Measurements from ENCODE around the gene SYCN.

- no peak for TF ChIP-seq POLR2A (IDR thresholded peaks at IDR 0.05)
- TF ChIP-seq, protein P1, sequence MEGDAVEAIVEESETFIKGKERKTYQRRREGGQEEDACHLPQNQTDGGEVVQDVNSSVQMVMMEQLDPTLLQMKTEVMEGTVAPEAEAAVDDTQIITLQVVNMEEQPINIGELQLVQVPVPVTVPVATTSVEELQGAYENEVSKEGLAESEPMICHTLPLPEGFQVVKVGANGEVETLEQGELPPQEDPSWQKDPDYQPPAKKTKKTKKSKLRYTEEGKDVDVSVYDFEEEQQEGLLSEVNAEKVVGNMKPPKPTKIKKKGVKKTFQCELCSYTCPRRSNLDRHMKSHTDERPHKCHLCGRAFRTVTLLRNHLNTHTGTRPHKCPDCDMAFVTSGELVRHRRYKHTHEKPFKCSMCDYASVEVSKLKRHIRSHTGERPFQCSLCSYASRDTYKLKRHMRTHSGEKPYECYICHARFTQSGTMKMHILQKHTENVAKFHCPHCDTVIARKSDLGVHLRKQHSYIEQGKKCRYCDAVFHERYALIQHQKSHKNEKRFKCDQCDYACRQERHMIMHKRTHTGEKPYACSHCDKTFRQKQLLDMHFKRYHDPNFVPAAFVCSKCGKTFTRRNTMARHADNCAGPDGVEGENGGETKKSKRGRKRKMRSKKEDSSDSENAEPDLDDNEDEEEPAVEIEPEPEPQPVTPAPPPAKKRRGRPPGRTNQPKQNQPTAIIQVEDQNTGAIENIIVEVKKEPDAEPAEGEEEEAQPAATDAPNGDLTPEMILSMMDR (IDR thresholded peaks at IDR 0.05) = no peak
These were observed 4.2 kb upstream of the SYCN start for GRCh38 chr19:39208175-39208795.
